C1 segment of cervical spinal cord (tissue), 14 donors: Measurements from ENCODE around the gene CREB1.
"Not testable (repeated sequence)": the region's sequence is repeated elsewhere in the genome, so short reads cannot be mapped to it uniquely, and the experiment has no call there.

Experiments used
- DNase-seq, 14 donors: peaks; one replicate each; lab custom pipeline; 2025; lab: John Stamatoyannopoulos, UW

The CREB1 gene

GRCh38 chr2:207614824-207615223 is 85.1 kb downstream of the CREB1 start:
- no peak for DNase-seq

GRCh38 chr2:207616185-207616584 is 86.4 kb downstream of the CREB1 start:
- DNase-seq = no peak

DNA sequence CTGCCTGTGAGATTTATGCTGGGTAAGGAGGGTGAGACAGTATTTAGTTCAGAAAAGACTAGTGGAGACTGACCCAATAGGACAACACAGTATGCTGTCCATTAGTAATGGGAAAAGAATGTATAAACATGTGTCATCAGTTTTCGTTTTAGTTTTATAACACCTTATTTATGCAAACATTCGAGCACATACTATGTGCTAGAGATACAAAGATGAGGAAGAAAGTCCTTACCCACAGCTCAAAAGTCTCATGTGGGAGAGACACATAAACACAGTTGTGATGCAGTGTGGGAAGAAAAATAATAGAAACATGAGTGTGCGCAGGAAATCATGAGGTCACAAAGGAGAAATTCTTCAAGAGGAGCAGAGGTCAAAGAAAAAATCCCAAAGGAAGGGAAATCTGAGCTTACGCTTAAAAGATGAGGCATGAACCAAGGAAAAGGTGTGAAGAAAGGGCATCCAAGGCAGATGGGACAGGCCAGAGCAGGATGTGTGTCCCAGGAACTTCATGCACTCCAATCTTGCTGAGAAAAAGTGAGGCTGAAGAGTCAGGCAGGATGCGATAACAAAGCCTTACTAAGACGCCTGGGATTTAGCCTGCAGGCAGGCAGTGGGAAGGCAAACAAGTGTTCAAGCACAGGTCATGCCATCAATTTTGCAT is 87.4 kb downstream of the CREB1 start:
- no peak for DNase-seq

DNA sequence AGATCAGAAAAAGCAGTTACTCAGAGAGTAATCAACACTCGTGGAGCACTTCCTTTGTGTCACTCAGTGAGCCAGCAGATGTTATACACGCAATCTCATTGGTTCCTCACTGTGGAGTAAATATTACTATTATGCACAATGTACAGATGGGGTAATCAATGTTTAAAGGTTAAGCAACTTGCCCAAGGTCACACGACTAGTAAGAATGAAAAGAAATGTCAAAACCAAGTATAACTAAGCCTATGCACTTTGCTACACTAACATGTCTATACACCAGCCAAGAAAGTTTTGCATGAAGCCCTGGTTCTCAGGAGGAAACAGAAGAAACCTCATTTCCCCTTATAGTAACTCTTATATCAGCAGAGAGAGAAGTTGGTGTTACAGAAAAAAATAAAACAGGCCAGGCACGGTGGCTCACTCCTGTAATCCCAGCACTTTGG is 90.0 kb downstream of the CREB1 start:
- DNase-seq = no peak

GRCh38 chr2:207621501-207622039 is 91.8 kb downstream of the CREB1 start:
- no peak for DNase-seq

- DNase-seq = peak in 11 of 14 donors; percentile 18 to 85 (median 74)
Observed at GRCh38 chr2:207624185-207625013, 94.6 kb downstream of the CREB1 start.

GRCh38 chr2:207625014-207625907 is 95.5 kb downstream of the CREB1 start, which contains the start of gene METTL21A:
METTL21A (minus strand) TSS chr2:207625394; CDS start chr2:207624375, 1,019 bp downstream.
- DNase-seq = peak; percentile 52 to 94 (median 83)

GRCh38 chr2:207629553-207629952 is 99.8 kb downstream of the CREB1 start:
- DNase-seq = no peak

DNA sequence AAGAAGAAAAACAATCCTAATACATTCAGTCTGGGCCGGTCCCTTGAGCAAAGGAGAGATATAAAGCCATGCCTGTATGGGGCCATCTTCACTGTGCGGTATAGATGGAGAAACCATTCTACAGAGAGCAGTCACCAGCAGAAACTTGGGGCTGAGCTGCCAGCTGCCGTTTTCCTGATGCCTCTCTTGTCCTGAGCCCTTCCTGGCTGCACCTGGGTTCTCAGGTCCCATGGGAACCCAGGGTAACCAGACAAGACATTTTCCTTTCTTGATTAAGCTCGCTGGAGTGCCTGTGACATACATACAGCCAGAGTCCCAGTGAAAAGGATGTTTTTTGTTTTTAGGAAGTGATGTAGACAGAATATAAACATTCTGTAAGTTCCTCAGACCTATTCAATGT is 100.7 kb downstream of the CREB1 start:
- DNase-seq = no peak

- DNase-seq = no peak
Observed at GRCh38 chr2:207632575-207633493, 103.1 kb downstream of the CREB1 start.

- DNase-seq = no peak
Observed at GRCh38 chr2:207633686-207634085, 103.9 kb downstream of the CREB1 start.

DNA sequence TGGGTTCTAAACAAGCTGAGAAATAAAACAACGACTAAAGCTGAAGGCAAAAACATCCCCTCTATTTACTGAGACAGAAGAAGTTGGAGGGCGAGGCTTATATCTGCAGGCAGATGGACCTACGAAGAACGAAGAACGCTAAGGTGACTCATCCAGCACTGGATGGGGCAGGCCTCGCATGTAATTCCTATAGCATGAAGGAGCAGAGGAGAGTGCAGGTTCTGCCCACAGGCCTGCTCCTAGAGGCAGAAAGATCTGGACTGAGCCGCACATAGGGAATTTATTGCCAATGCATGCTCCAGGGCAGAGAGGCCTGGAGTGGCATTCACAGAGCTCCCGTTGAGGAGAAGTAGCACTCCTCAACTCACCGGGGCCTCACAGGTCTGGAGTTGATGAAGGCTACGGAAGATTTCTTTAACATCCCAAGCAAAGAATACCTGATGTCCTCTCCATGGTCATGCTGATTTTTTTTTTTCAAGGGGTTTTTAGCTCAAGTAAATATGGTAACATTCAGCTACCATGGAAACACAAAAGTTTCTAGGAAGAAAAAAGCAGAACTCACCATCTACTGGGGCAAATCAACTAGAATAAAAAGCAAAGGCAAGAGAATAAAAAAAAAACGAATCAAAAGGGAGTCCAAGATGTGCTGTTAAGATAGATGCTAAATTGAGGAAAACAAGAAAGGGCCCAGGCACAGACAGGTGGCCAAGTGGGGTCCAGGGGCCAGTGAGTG is 105.9 kb downstream of the CREB1 start:
- DNase-seq = no peak

- DNase-seq = not testable (repeated sequence)
Observed at GRCh38 chr2:207639288-207639687, 109.5 kb downstream of the CREB1 start.

DNA sequence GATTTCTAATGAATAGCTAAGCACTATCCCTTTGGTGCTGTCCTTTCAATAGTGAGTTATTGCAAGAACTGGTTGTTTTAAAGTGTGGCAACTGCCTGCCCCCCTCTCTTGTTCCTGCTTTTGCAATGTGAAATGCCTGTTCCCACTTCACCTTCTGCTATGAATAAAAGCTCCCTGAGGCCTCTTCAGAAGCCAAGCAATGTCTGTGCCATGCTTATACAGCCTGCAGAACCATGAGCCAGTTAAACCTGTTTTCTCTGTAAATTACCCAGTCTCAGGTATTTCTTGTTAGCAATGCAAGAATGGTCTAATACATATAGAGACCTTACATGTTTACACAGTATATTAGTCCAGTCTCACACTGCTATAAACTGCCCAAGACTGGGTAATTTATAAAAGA is 110.4 kb downstream of the CREB1 start:
- no peak for DNase-seq

GRCh38 chr2:207640661-207641060 is 110.9 kb downstream of the CREB1 start:
- no peak for DNase-seq

GRCh38 chr2:207643892-207644291 is 114.1 kb downstream of the CREB1 start:
- DNase-seq = no peak

DNA sequence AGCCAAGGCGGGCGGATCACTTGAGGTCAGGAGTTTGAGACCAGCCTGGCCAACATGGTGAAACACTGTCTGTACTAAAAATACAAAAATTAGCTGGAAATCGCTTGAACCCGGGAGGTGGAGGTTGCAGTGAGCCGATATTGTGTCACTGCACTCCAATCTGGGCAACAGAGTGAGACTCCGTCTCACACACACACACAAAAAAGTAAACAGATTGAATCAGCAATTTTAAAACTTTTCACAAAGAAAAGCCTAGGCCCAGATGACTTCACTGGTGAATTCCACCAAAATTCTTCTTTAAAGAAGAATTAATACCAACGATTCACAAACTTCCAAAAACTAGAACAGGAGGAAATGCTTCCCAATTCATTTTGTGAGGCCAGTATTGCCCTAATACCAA is 116.8 kb downstream of the CREB1 start:
- not testable (repeated sequence) for DNase-seq
